GM21737 (cell line): ENCODE data around the gene TXNRD3.
"Not testable (repeated sequence)": the region's sequence is repeated elsewhere in the genome, so short reads cannot be mapped to it uniquely, and the experiment has no call there.

Source experiments
- ATAC-seq: cut with Tn5 transposase; IDR thresholded peaks from one replicate; pipeline ENCODE4 v1.9.1; 2021; ENCODE audit warnings: mild to moderate bottlenecking, moderate library complexity; ENCODE audit not compliant: unreplicated experiment

TXNRD3 gene

DNA sequence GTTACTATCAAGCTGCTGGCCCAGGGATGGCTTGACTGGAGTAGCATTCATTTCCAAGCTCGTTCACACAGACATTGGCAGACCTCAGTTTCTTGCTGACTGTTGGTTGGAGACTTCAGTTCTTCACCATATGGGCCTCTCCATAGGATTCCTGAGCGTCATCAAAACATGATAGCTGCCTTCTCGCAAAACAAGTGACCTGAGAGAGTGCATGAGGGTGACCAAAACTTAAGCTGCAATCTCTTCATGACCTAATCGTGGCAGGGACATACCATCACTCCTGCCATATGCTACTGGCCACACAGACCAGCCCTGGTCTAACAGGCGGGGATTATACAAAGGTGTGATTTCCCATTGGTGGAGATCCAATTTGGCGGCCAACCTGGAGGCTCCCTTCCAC is 50.2 kb downstream of the TXNRD3 start:
- no peak for ATAC-seq

DNA sequence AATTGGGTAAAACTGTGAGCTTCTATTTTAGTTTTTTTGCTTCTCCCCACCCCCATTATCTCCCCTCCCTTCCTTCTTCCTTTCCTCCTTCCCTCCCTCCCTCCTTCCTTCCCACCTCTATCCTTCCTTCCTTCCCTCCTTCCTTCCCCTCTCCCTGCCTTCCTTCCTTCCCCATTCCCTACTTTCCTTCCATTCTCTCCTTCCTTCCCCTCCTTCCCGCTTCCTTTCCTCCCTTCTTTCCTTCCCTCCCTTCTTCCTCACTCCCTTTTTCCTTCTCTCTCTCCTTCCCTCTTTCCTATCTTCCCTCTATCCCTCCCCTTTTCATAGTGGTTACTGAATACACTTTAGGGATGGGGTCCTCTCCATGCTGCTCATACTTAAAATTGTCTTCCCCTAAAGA is 55.8 kb downstream of the TXNRD3 start:
- no peak for ATAC-seq

DNA sequence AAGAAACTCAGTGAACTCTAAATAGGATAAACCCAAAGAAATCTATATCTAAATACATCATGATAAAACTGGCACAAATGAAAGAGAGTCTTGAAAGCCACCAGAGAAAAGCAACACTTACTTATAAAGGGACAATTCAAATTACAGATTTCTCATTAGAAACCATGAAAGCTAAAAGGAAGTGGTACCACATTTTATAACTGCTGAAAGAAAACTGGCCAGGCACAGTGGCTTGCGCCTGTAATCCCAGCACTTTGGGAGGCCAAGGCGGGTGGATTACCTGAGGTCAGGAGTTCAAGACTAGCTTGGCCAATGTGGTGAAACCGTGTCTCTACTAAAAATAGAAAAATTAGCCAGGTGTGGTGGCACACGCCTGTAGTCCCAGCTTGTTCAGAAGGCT is 59.4 kb downstream of the TXNRD3 start:
- ATAC-seq = not testable (repeated sequence)

DNA sequence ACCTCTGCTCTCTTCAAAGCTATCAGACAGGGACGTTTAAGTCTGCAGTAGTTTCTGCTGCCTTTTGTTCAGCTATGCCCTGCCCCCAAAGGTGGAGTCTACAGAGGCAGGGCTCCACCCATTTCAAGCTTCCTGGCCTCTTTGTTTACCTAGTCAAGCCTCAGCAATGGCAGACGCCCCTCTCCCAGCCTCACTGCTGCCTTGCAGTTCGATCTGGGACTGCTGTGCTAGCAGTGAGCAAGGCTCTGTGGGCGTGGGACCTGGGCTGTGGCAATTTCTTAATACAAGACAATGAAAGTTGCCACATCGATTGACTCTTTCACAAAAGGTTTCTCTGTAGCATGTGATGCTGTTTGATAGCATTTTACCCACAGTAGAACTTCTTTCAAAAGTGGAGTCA is 63.4 kb downstream of the TXNRD3 start:
- not testable (repeated sequence) for ATAC-seq

DNA sequence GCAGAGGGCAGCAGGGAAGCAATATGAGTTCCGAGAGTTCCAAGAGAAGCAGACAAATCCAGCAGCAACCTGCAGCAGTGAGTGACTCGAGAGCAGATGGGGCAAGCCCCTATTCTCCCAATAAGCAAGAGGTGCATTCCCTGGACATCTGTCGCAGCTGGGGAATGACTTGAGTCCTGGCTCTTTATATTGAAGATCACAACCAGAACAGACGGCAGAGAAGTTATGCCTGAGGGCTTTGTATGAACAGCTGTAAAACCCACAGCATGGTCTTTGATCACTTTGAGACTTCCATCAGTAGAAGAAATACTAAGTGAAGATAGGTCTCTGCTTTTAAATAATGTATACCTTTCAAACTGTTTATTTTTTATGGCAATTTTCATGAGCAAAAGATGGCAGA is 72.6 kb downstream of the TXNRD3 start:
- no peak for ATAC-seq

DNA sequence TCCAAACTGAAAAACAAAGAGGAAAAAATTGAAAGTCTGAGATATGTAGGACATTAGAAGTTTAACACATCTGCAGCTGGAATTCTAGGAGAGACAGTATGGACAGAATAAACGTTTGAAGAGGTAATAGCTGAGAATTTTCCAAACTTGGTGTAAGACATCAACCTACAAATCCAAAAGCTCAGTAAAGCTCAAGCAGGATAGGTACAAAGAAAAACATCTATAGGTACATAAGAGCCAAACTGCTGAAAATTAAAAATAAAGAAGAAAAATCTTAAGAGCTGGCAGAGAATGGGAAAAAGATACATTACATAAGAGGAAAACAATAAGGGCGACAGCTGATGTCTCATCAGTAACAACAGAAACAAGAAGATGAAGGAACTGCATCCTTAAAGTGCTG is 73.4 kb downstream of the TXNRD3 start:
- no peak for ATAC-seq

DNA sequence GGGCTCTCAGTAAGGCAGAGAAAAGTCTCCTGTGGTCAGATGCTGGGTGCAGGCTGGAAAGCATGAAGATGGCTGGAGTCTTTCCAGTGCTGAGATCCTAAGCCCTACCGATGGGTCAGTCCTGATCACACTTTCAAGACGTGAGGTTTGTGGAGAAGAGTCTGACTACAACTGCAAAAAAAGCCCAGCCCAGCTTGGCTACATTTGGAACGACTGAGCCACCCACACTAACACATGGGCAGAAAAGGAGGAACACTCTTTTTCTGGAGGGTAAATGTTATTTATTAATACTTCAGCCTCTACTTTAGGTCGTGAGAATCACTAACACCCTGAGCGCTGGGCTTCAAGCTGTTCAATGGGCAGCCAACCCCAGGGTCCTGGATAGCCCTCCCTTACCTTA is 74.2 kb downstream of the TXNRD3 start:
- ATAC-seq = no peak

DNA sequence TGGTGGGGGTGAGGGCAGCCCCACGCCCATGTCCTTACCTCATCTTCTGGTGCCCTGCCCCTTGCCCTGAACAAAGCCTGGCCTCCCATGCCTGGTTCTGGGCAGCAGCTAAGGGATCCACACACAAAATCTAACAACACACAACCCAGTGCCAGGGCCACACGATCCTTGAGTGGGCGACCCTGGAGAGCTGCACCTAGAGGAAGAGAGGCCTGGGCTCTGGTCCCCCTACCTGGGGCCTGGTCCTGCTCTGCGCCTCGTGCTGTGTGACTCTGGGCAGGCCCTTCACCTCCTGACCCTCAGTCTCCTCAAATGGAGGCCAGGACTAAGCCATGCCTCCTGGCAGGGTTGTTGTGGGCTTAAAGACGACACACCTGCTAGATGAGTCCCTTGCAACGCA is 76.2 kb downstream of the TXNRD3 start:
- no peak for ATAC-seq

DNA sequence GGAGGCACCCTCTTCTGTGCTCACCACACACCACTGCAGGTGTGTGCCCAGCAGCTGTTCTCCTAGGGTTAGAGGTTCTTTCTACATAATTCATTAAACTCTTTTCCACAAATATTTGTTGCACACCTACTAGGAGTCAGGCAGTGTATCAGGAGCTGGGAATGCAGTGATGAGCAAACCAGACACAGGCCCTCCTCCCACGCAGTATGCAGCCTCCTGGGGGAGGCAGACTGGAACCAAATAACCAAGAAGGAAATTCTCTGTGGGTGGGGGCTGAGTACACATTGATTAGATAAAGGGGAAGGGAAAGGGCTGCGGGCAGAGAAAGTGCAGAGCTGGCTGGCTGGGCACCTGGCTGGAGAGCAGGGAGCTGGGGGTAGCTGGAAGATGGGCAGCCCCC is 77.7 kb downstream of the TXNRD3 start:
- ATAC-seq = no peak

DNA sequence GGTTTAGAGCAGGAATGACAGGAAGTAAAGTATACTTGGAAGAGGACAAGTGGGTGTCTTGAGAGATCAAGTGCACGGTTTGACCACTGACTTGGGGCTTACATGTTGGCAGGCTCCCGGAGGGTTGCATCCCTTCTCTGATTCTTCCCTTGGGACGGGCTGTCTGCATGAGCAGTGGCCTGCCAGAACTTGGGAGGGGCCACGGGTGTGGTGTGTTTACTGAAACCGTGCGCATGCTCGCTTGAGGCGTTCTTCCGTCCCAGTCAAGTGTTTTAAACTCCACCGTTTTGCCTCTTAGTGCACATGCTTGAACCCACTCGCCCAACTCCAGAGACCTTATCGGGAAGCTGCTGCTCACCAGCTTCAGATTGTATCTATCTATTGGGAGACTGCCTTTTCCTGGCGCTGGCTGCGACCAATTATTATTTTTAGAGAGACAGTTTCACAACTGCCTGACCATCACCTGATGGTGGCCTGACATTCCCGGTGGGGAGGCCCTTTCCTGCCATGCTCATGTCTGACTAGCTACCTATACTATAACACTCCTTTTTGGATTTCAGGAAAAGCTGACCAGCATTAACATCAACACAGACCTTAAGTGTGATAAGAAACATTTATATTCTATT is 81.3 kb downstream of the TXNRD3 start:
- ATAC-seq = no peak

DNA sequence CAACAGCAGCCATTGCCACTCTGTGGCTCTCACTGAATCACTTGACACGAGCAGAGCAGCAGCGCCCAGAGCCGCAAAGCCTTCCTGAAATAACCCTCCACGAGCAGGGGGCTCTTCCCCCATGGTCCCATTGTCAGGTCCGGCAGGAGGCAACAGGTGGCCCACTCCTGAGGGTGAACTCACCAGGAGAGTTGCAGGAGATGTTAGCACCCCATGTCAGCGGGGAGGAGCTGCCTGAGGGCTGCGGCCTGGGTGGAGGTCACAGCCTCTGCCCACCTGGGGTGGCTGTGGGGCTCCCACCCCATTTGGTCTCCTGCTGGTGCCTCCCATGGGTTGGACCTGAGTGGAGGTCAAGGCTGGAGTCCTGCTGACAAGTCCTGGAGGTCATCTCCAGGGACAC is 83.8 kb downstream of the TXNRD3 start:
- no peak for ATAC-seq

DNA sequence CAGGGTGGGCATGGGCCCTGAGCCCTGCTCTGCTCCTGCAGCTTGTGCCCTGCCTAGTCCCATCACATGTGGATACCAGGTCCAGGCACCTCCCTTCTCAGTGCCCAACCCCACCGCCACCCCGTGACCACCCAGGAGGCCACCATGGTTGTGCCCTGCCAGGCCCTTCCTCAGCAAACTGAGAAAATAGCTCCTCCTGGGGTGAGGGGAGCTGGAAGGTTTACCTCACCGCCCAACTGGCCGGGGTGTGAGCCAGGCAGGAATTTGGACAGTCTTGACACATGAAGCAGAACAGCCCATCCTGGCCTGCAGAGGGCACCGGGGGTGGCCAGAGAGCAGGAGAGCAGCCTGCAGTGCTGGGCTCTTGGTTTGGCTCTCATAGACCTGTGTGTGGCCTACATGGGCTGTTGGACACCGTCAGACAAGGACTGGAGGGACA is 84.8 kb downstream of the TXNRD3 start:
- ATAC-seq = no peak

DNA sequence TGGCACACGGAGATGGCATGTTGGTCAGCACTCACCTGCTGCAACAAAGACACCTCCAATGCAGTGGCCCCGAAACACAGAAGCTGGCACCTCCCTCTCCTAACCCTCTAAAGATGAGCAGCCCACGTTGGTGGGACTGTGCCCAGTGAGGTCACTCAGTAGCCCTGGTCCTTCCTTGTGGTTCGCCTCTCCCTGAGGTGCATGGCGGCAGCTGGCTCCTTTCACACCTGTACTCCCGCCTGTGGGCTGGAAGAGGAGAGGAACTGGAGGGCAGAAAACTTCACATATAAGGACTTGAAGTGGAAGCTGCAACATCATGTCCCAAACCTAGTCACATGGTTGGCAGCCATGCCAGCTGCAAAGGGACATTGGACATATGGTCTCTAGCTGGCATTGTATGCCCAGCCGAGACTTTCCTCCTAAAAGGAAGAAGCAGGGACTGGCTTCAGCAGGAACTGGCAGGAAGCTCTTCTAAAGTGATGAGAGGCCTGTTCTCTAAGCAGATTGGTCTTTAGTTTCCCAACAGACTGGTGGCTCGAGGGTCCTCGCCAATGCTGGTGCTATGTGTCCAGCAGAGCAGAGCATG is 85.4 kb downstream of the TXNRD3 start:
- ATAC-seq = no peak

DNA sequence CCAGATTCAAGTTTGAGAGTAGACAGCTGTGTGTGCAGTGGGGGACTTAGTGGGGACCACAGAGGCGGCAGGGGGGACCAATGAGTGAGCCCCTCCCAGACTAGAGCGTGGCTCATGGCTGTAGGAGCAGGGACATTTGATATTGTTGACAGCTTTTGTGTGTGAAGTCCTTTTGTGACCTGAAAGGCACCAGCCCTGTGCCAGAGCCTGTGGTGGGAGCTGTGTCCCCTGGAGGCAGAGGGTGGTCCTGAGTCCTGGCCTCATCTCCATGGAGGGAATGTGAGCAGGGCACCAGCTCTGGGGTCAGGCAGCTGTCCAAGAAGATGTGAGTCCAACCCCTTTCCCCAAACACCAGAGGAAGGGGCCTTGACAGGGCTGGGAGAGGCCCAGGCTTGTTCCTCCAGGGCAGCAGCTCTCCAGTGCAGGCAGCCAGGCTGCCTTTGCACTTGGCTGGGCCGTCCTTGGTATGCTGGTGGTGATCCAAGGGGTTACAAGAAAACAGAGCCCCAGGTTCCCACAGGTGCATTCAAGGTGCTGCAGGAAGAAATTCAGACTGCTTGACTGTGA is 86.1 kb downstream of the TXNRD3 start:
- ATAC-seq = no peak

DNA sequence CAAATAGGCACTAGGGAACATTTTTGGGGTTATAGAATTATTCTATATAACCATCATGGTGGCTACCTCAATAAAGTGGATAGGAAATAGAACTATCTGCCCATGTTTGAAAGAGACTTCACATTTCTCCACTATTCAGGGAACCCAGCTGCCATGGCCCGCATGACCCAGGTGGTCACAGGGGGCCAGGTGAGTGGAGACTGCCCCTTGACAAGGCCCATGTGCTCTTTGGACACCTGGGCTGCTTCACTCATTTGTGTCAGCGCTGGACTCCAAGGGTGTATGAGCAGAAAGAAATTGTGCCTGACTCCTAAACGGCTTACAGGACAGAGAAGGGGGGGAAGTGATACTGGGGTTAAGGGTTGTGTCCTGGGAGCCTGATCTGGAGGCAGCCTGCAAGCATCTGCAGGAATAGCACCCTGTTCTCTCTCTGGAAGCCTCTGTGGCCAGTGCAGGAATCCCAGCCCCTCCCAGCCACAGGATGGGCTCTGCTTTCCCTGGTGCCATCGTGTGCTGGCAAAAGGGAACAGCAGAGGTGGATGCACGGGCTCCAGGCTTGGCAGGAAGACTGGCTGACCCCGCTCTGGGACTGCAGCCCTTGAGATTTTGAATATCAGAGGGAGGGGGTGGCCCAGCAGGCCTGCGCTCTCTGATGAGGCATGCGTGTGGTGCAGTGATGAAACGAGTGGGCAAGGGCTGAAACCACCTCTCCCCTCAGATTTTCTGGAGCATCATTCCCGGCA is 87.1 kb downstream of the TXNRD3 start:
- no peak for ATAC-seq

DNA sequence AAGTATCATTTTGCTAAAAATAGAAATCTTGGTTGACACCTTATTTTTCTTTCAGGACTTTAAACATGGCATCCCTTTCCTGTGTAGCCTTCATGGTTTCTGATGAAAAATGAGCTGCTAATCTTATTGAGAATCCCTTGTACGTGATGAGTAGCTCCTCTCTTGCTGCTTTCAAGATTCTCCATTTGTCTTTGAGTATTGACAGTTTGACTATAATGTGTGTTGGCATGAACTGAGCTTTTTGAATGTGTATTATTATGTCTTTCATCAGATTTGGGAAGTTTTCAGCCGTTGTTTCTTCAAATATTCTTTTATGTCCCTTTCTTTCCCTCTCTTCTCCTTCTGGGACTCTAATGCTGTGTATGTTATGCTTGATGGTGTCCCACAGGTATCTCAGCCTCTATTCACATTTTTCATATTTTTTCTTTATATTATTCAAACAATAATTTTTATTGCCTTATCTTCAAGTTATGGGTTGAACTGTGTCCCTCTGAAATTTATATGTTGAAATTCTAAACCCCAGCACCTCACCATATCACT is 92.1 kb downstream of the TXNRD3 start:
- ATAC-seq = no peak

DNA sequence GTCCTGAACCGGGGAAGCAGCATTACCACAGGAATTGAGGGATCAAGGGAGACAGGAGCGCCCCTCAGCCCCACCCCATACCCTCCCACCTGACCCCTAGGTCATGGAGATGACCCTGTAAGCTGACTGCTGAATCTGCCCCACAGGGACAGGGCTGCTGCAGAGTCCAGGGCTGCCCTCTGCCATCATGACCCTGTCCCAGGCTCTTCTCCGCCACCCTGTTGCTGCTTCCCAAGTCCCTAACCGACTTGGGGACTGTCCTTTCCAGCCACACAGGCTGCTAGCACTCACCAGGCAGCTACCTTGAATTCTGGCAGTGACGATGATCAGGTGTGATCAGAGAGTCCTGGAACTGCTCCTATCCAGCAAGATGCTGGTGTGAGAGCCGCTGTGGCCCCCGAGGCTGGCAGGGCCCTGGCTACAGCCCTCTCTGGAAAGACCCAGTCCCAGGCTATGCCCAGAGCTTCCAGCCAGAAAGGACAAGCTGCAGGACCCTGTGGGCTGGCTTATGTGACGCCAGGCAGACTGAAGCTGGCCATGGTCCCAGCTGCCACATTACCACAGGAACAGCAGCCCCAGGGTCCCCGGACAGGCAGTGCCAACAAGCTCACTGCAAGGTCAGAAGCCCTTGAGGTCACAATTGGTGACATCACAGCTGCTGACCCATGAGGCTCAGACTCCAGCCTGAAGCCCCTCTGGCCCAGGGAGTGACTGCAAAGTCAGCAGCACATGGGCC is 96.4 kb downstream of the TXNRD3 start, which contains the start of gene C3orf22:
Gene C3orf22 (minus strand): TSS at position 597 of the 736 bp plus-strand sequence. CDS start 5,542 bp downstream, outside the sequence.
- no peak for ATAC-seq

DNA sequence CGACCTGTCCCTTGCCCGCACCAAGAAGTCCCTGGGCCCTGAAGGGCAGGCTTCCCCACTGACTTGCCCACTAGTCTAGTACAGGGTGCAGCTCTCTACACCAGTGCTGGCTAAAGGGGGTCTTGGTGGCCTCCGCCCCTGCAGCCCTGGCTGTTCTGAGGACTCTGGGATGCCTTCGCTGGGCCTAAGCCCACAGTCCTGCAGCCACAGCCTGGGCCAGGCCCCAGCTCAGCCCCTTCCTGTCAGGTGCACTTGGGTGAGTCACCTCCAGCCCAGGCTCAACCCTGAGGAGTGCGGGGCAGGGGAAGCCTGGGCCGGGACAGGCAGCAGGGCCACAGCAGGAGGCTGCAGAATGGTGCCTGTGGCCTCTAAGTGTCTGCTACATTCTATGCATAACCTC is 97.2 kb downstream of the TXNRD3 start:
- no peak for ATAC-seq

DNA sequence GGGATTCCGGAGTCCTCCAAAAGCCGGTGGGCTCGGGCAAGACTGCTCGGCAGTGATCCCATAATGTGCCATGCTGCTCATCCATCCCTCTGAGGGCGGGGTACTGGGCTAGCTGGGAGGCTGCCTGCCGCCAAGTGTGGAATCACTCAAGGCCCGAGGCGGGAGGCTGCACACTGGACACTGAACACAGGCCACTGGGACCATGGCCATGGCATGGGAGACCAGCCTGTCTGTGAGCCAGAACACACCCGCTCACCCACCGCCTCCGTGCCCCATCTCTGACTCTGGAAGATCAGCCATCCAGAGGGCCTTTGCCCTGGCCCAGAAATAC is 97.5 kb downstream of the TXNRD3 start:
- ATAC-seq = no peak
